NCI-H2029 (cell line): ENCODE measurements around the gene UBR1.
"Not testable (repeated sequence)": the region's sequence is repeated elsewhere in the genome, so short reads cannot be mapped to it uniquely, and the experiment has no call there.

Experiments
- DNase-seq: peaks from one replicate; lab custom pipeline; 2025; lab: John Stamatoyannopoulos, UW

The UBR1 gene

DNA sequence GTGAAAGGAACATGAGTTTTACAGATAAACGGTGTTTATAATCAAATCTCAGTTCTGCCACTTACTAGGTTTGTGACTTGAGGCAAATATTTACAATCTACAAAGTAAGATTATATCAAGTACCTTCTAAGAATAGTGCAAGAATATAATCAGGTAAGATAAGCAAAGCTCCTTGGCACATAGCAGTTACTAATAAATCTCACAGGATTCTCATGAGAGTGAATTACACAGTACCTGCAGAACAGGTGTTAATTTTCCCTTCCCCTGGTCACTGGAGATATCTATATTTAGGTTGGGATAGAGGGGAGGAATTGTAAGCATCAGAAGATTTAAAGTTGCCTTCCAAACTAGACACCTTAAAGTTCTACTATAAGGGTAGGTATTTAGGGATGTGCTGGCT, 53.0 kb downstream of the UBR1 start:
- no peak for DNase-seq

DNA sequence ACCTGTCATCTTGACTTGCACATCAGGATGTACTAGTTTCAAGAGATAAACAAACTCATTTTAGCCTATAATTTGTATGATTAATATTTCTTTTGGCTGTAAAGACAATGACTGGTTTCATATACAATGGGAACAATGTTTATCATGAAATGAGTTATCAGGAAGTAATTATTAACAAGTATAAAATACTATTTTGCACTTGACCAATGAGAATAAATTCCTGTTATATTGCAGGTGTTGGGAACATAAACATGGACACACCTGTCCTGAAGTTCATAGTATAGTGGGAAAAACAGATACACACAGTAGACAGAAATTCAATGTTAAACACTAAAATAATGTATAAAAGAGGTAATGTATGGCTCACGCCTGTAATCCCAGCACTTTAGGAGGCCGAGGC, 56.9 kb downstream of the UBR1 start:
- no peak for DNase-seq

DNA sequence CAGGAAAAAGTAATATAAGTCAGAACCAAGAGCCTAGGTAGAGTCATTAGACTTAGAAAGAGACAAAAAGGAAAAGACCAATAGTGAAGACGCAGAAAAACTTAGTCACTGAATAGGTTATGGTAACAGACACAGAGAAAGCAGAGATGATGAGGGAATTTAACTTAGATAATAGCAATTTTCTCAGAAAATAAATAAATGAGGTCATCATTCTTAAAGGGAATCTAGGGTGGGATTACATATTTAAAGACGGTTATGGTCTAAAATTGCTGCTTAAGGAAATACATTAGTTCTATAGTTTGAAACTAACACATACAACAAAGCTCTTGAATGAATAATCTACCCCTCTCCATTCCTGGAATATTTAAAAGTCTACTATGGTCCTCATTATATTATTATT, 59.4 kb downstream of the UBR1 start:
- no peak for DNase-seq

DNA sequence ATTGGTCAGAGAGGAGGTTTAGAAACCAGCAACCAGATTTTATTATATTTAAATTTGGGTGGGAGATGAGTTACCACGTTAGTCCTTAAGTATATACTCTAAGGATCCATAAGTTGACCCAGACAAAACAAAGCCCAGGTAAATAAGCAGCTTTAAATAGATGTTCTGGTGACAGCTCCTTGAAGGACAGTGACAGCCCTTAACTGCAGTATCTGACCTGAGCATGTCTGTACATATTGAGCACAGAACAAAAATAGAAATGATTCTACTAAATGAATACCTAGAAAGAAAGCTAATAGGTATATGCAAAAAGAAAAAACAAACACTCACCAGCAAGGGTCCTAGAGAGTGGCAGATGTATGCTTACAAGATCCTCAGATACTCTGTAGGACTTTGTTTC, 63.0 kb downstream of the UBR1 start:
- DNase-seq, result no peak

DNA sequence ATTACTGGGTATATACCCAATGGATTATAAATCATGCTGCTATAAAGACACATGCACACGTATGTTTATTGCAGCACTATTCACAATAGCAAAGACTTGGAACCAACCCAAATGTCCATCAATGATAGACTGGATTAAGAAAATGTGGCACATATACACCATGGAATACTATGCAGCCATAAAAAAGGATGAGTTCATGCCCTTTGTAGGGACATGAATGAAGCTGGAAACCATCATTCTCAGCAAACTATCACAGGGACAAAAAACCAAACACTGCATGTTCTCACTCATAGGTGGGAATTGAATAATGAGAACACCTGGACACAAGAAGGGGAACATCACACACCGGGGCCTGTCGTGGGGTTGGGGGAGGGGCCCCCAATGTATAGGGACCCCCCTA, 64.8 kb downstream of the UBR1 start:
- not testable (repeated sequence) for DNase-seq

DNA sequence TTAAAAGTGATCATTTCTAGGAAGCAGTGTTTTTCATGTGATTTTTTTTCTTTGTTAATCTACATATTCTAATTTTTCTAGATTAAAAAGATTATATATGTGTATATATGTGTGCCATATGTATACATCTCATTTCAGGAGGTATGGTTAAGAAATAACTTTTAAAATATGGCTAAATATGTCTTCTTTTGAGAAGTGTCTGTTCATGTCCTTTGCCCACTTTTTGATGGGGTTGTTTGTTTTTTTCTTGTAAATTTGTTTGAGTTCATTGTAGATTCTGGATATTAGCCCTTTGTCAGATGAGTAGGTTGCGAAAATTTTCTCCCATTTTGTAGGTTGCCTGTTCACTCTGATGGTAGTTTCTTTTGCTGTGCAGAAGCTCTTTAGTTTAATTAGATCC, 70.6 kb downstream of the UBR1 start:
- not testable (repeated sequence) for DNase-seq

DNA sequence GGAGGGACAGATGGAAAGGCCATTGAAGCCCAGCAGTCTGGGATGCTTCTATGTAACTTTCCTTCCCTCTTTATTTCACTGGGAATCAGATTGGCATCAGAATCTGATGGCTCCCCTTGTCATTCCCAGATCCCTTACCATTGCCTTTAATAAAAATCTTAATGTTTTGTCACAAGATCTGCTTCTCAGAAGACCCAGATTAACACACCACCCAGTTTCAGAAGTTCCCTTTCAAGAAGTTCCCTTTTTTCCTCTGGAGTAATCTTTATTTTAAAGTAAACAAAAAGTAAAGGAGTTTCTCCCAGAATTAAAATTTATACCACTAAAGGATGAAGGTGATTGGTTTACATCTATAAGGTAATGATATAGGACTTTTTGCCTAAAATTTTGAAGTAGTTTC, 76.4 kb downstream of the UBR1 start:
- no peak for DNase-seq

DNA sequence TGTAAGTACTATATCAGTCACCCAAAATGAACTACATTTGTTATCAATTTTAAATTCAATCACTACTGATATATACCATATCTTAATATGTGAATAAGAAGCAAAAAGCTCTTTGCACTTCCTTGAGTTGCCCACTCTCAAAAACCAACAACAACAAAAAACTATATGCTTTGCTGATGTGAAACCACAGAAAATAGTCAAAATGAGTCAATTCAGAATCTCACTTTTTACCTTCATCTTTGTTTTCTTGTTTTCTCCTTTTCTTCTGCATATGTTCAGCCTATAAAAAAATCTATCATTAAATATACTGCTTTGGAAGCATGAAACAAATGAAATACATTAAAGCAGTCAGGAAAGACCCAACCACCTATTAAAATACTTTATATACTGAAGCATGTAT, 80.7 kb downstream of the UBR1 start:
- no peak for DNase-seq

DNA sequence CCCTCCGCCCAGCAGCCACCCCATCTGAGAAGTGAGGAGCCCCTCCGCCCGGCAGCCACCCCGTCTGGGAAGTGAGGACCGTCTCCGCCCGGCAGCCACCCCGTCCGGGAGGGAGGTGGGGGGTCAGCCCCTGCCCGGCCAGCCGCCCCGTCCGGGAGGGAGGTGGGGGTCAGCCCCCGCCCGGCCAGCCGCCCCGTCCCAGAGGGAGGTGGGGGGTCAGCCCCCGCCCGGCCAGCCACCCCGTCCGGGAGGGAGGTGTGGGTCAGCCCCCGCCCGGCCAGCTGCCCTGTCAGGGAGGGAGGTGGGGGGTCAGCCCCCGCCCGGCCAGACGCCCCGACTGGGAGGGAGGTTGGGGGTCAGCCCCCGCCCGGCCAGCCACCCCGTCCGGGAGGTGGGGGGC, 91.2 kb downstream of the UBR1 start:
- not testable (repeated sequence) for DNase-seq

DNA sequence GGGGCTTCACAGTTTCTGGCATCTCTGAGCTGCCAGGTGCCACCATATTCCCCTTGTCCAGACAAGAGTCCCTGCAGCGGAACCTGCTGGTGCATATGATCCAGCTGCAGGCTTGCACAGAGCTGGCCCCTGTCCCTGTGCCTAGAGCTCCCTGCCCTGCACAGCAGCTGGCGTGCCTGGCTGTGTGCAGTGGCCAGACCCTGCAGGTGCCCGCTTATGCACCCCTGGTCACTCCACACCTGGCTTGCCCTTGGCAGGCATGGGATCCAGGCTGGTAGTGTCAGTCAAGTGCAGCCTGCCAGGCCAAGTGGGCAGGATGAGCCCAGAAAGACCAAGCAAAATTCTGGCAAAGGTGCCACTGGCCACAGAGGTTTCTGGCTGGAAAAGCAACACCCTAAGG, 96.6 kb downstream of the UBR1 start:
- DNase-seq, result no peak

DNA sequence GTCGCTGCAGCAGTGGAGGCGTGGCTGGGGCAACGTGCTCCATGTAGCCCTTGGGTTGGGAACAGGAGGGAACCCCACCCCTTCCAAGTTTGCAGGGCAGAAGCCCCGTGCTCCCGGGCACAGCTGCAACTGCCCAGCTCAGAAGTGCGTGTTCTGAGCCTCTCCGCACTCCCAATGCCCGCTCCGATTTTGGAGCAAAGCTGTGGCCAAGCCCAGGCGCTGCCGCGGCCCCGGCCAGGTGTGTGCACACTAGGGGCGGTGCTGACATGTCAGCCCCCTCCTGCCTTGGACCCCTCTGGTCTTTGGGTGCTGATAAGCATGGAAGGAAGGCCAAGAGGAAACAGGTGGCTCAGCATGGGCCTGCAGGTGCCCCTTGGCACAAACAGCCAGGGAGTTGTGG, 97.7 kb downstream of the UBR1 start:
- DNase-seq, result no peak

DNA sequence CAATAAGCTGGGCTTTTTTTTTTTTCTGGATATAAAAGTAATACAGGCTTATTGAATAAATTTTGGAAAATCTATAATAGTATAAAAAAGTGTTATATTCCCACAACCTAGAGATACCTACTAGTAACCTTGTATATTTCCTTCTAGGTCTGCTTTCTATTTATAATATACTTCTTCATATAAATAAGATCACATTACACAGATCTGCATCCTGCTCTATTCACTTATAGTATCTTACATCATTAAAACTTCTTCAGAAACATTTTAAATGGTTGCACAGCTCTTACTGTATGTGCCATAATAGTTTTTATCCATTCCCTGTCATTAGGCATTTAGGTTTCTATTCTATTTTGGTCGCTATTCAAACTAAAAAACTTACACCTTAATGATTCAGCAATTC, 98.3 kb downstream of the UBR1 start:
- DNase-seq, result no peak

DNA sequence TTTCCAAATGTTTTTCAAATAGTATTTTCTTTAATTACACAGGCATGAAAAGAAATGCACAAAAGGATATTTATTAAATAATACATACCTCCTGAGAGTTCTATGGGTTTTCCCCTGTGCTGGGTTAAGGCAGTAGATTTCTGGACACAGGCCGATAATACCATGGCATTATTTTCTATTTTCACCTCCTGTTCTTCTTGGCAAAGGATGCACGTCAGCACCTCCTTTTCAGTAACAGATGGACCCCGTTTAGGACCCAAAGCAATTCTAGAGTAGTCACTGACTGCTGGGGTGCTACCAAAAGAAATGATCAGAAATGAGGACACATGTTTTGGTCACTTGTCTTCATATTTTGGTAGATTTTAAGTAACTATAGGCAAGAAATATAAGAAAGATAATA, 98.8 kb downstream of the UBR1 start:
- DNase-seq, result no peak

DNA sequence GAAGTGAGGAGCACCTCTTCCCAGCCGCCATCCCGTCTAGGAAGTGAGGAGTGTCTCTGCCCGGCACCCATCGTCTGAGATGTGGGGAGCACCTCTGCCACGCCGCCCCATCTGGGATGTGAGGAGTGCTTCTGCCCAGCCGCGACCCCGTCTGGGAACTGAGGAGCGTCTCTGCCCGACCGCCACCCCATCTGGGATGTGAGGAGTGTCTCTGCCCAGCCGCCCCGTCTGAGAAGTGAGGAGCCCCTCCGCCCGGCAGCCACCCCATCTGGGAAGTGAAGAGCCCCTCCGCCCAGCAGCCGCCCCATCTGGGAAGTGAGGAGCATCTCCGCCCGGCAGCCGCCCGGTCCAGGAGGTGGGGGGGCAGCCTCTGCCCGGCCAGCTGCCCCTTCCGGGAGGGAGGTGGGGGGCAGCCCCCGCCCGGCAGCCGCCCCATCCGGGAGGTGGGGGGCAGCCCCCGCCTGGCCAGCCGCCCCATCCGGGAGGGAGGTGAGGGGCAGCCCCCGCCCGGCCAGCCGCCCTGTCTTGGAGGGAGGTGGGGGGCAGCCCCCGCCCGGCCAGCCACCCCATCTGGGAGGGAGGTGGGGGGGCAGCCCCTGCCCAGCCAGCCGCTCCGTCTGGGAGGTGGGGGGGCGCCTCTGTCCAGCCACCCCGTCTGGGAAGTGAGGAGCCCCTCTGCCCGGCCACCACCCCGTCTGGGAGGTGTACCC, 100.8 kb downstream of the UBR1 start:
- not testable (repeated sequence) for DNase-seq

DNA sequence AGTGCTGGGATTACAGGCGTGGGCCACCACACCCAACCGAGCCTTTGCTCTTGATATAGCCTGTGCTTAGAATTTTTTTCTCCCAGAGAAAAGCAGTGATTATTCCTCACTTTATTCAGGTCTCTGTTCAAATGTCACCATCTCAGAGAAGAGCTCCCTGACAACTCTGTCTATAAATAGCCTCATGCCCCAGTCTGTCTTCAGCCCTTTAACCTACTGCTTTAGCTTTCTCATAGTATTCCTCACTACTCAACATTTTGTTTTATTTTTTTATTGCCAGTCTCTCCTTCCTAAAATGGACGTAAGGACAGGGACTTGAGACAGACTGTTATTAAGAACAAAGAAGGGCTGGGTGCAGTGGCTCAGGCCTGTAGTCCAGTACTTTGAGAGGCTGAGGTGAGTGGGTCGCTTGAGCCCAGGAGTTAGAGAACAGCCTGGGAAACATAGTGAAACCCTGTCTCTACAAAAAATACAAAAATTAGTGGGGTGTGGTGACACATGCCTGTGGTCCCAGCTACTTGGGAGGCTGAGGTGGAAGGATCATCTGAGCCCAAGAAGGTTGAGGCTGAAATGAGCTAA, 106.5 kb downstream of the UBR1 start:
- no peak for DNase-seq

DNA sequence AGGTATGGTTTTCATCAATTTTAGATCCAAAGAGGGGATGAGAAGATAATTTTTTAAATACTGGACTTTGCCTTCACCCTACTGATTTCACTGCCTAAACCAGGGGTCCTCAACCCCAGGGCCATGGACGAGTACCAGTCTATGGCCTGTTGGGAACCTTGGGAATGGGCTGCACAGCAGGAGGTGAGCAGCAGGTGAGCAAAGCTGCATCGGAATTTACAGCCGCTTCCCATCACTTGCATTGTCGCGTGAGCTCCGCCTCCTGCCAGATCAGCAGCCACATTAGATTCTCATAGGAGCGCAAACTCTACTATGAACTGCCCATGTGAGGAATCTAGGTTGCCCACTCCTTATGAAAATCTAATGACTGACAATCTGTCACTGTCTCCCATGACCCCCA, 109.0 kb downstream of the UBR1 start:
- DNase-seq, result no peak

DNA sequence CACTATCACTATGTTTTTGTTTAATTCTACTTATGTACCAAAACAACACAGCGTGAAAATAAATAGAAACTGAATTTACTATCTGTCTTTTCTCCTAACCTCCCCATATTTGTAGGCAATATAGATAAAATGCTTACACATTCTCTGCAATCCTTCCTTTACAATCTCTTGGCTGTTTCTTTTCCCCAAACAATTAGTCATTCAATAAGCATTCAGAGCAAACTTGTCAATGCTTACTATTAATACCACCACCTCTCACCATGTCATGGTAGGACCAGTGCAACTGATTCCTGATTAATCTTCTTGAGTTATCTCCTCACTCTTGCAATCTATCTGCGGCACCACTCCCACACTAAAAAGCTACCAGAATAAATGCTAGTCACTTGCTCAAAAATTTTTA, 111.3 kb downstream of the UBR1 start:
- DNase-seq, result no peak

DNA sequence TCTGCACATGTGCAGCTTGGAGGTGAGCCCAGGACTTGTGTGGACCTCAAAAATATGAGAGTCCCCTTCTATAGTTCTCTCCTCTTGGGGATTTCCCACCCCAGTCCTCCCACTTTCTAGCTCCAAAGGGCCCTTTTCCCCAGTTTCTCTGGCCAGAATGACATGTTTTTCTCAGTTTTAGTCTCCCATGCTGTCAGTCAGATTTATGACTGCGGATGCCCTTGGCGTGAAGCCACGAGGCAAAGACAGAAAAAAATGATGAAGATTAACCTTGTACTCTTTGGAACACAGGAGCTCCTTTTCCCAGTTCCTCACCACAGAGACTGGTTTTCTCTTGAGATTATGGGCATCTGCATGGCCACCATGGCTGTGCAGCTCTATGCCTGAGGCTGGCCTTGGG, 113.2 kb downstream of the UBR1 start:
- no peak for DNase-seq

DNA sequence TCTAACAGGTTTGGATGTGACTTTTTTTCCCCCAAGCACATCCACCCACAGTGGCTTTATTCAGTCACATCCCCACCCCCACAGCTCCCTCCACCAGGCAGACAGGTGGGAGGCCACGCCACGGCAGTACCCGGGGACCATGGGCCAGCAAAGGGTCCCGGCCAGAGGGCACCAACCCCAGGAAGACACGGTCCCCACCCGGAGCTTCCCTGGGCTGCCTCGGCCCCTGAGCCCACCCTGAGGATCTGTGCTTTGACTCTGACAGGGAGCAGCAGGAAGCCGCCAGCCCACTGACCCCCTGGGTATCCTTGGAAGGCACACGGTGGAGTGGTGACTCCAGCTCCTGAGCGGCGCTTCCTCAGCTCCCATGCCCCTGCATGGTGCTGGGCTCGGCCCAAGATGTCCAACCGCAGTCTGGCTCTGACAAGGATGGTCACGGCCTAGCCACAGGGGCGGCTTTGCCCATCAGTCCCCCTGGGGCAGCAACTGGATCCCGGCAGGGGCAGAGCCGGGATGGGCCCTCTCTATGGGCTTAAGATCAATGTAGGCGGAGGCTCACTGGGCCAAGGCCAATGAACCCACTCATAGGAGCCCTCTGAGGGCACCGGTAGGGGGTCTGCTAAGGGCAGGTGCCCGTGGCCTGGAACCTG, 119.0 kb downstream of the UBR1 start:
- no peak for DNase-seq

DNA sequence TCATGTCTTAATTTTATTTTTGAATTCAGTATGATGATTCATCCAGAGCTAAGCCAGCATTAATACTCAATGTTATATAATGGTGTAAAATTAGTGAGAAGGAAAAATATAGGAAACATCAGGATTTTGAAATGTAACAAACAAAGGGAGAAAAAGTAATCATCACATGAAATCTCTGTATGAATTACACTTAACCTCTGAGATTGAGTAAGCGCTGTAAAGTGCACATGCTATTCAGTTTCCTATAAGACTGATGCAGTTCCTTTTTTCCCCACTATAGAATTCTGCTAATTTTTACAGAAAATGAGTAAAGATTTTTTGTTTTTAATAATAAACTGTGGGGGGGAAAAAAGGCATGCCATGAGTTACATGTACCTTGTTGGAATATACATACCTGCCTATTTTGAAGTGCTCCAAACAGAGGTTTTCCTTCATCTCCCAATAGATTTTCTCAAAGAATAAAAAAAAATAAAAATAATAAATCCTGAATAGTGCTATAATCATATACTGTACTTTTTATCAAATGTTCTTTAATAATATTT, 121.3 kb downstream of the UBR1 start:
- DNase-seq, result no peak

DNA sequence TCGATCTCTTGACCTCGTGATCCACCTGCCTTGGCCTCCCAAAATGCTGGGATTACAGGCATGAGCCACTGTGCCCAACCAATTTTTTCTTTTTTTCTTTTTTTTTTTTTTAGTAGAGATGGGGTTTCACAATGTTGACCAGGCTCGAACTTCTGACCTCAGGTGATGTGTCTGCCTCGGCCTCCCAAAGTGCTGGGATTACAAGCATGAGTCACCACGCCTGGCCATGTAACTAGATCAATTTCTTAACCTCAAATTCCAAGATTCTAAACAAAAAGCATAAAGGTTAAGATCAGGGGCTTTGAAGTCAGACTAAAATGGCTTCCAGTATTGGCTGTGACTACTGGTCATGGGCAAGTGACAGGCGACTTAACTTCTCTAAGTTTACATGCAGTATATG, 126.7 kb downstream of the UBR1 start:
- not testable (repeated sequence) for DNase-seq

DNA sequence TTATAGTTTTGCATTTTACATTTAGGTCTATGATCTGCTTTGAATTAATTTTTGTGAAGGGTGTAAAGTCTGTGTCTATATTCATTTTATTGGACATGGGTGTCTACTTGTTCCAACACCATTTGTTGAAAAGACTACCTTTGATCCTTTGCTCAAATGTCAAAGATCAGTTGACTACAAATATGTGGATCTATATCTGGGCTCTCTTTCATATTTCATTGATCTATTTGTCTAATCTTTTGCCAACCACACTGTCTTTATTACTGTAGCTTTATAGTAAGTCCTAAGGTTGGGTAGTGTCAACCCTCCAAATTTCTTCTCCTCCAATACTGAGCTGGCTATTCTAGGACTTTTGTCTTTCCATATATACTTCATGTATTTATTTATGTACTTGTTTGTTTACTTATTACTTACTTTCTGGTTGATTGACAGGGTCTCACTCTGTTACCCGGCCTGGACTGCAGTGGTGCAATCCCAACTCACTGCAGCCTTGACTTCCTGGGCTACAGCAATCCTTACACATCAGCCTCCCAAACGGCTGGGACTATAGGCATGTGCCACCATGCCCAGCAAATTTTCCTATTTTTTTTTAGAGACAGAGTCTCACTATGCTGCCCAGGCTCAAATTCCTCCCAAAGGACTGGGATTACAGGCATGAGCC, 131.5 kb downstream of the UBR1 start:
- DNase-seq, result no peak

DNA sequence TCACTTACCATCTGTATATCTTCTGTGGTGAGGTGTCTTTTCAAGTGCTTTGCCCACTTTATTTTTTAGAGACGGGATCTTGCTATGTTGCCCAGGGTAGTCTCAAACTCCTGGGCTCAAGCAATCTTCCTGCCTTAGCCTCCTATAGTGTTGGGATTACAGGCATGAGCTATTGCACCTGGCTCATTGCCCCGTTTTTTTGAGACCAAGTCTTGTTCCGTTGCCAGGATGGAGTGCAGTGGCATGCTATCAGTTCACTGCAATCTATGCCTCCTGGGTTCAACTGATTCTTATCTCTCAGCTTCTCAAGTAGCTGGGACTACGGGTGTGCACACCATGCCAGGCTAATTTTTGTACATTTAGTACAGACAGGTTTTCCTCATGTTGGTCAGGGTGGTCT, 132.7 kb downstream of the UBR1 start:
- no peak for DNase-seq
